ENCODE data around the gene PPP1CA. TPM values are rescaled to one million over a fixed set of nuclear protein-coding genes. Genes with fewer than 3 reads are reported as not detected.
A peak's percentile ranks its signal among the peaks of the same experiment; 100 is the strongest.

PPP1CA gene
- total and polyA plus RNA-seq, 4 donors, result 87.2 to 178 (median 157) TPM

DNA sequence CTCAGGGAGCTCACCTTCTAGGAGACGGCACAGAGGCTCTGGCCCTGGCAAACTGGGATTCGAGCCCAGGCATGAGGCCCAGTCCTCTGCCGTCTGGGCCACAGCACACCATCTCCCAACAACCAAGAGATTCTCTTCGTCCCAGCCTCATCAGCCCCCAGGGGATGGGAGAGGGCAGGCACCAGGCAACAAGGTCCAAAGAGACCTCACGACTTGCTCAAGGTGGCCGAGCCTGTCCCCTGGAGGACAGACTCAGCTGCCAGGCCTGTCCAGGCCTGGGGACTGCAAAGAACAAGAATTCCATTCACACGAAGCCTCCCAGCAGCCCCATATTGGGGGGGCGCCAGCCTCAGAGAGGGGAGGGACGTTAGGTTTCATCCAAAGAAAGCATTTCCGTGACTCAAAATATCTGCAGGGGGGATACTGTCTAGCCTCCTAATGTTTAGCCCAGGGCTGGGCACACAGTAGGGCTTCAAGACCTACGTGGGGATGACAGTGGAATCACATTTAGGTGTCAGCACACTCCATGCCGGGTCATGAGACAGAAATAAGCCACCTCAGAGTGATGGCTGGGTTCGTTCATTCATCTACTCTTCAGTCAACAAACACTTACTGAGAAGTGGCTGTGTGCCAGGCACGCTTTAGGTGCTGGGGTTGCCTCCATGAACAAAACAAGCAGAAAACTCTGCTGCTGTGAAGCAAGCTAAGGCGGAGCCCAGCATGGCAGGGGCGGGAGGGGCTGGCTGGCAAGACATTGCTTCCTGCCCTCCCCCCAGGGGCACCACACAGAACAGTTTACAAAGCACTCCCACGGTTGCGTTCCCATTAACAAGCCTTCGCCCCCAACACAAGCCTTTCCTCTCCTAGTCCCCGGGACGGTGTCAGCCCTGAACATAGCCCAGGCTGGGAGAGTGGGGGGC is 15.0 kb upstream of the PPP1CA start:
- no peak for ATAC-seq (ENCODE audit: insufficient read depth, low FRiP score)
- Histone ChIP-seq H3K9ac (ENCODE audit: insufficient read depth in 1 of 2, low read length in 2 of 2) (no peak overlapping the region), H3K27me3 (ENCODE audit: control insufficient read depth in 3 of 3, insufficient read depth in 3 of 3, low read length in 2 of 3) (peaks cover 0 to 3% (median 2%) of the 10 kb centered on the region in 3 donors), H3K9me3 (ENCODE audit: control insufficient read depth in 4 of 4, insufficient read depth in 3 of 4, low read length in 3 of 4) (peaks cover 0 to 2% (median 0%) of the 10 kb centered on the region in 4 donors), H3K27ac (ENCODE audit: low read depth in 1 of 2, low read length in 1 of 2) (peak overlapping the region; percentile 26 to 36), H3K4me1 (ENCODE audit: control insufficient read depth in 5 of 5, insufficient read depth in 5 of 5, low read length in 5 of 5) (peaks cover 0 to 41% (median 18%) of the 10 kb centered on the region in 5 donors), H3K36me3 (ENCODE audit: control insufficient read depth in 4 of 4, insufficient read depth in 4 of 4, low read length in 4 of 4) (no peaks in the 10 kb centered on the region), H3K4me3 (no peak overlapping the region)
- peak; percentile 58 to 78 (median 64) for DNase-seq
- WGBS, 2 donors, result 48 to 54% methylated on average over 21 of the region's 21 CpGs
- no peak for TF ChIP-seq CTCF (IDR thresholded peaks at IDR 0.05; ENCODE audit: control extremely low read depth, extremely low read depth)

GRCh38 chr11:67415501-67416304 is 14.0 kb upstream of the PPP1CA start, which contains the start of gene CARNS1:
Gene CARNS1, plus strand, starts transcription at chr11:67415678. Its CDS starts 522 bp downstream, at chr11:67416200.
- DNase-seq, result no peak
- 6% methylated on average over 27 to 66 of the region's 67 CpGs for WGBS, 2 donors
- H3K4me3 ChIP-seq, result no peak within 1 kb of the TSS
- no peak for TF ChIP-seq CTCF (IDR thresholded peaks at IDR 0.05; ENCODE audit: control extremely low read depth, extremely low read depth)
- no peak for ATAC-seq (ENCODE audit: insufficient read depth, low FRiP score)
- peaks cover 0 to 2% (median 0%) of the 10 kb centered on the region in 4 donors for H3K9me3 ChIP-seq (ENCODE audit: control insufficient read depth in 4 of 4, insufficient read depth in 3 of 4, low read length in 3 of 4)
- H3K4me1 ChIP-seq (ENCODE audit: control insufficient read depth in 5 of 5, insufficient read depth in 5 of 5, low read length in 5 of 5), result peaks cover 0 to 41% (median 18%) of the 10 kb centered on the region in 5 donors
- H3K36me3 ChIP-seq (ENCODE audit: control insufficient read depth in 4 of 4, insufficient read depth in 4 of 4, low read length in 4 of 4), result no peaks in the 10 kb centered on the region
- H3K9ac ChIP-seq (ENCODE audit: insufficient read depth in 1 of 2, low read length in 2 of 2), result no peak within 1 kb of the TSS
- H3K27me3 ChIP-seq (ENCODE audit: control insufficient read depth in 3 of 3, insufficient read depth in 3 of 3, low read length in 2 of 3), result peaks cover 0 to 3% (median 2%) of the 10 kb centered on the region in 3 donors
- no peak within 1 kb of the TSS for H3K27ac ChIP-seq (ENCODE audit: low read depth in 1 of 2, low read length in 1 of 2)

- TF ChIP-seq CTCF (IDR thresholded peaks at IDR 0.05; ENCODE audit: control extremely low read depth, extremely low read depth), result no peak
- ATAC-seq (ENCODE audit: insufficient read depth, low FRiP score), result no peak
- H3K27ac ChIP-seq (ENCODE audit: low read depth in 1 of 2, low read length in 1 of 2), result no peak overlapping the region
Measured at GRCh38 chr11:67413266-67413849, 11.7 kb upstream of the PPP1CA start.

More at GRCh38 chr11:67413266-67413849, 11.7 kb upstream of the PPP1CA start:
- peaks cover 0 to 24% (median 21%) of the 10 kb centered on the region in 5 donors for H3K4me1 ChIP-seq (ENCODE audit: control insufficient read depth in 5 of 5, insufficient read depth in 5 of 5, low read length in 5 of 5)
- DNase-seq, result no peak
- H3K9ac ChIP-seq (ENCODE audit: insufficient read depth in 1 of 2, low read length in 2 of 2), result no peak overlapping the region
- WGBS, 2 donors, result 78 to 81% methylated on average over 2 of the region's 2 CpGs
- peaks cover 0 to 2% (median 0%) of the 10 kb centered on the region in 4 donors for H3K9me3 ChIP-seq (ENCODE audit: control insufficient read depth in 4 of 4, insufficient read depth in 3 of 4, low read length in 3 of 4)
- no peaks in the 10 kb centered on the region for H3K36me3 ChIP-seq (ENCODE audit: control insufficient read depth in 4 of 4, insufficient read depth in 4 of 4, low read length in 4 of 4)
- no peak overlapping the region for H3K4me3 ChIP-seq
- peaks cover 0 to 3% (median 2%) of the 10 kb centered on the region in 3 donors for H3K27me3 ChIP-seq (ENCODE audit: control insufficient read depth in 3 of 3, insufficient read depth in 3 of 3, low read length in 2 of 3)

Measured in lung (tissue), 12 donors.